OCI-LY1 (cell line): ENCODE data around the gene PUSL1.

Source experiments
- H2AFZ ChIP-seq: fragments of 200-600 bp; sonication (generic), shearing (Covaris generic); 2 replicates; pipeline ENCODE4 v1.6.0; 2014; ENCODE audit warnings: antibody characterized with exemption, mild to moderate bottlenecking, low read length
- H3F3A ChIP-seq: fragments of 200-600 bp; sonication (generic), shearing (Covaris generic); 2 replicates; pipeline ENCODE4 v1.6.0; 2014; ENCODE audit warnings: mild to moderate bottlenecking, antibody characterized with exemption, low read length, moderate library complexity; ENCODE audit not compliant: insufficient read depth
- H3K27ac ChIP-seq: fragments of 200-600 bp; sonication (generic); 2 replicates; pipeline ENCODE4 v1.5.1; 2014; ENCODE audit warnings: low read length, mixed run types, mild to moderate bottlenecking, low read depth; ENCODE audit not compliant: poor library complexity, severe bottlenecking
- H3K27me3 ChIP-seq: fragments of 200-600 bp; sonication (generic); 2 replicates; pipeline ENCODE4 v1.6.0; 2014; ENCODE audit warnings: antibody characterized with exemption, mild to moderate bottlenecking, low read length, moderate library complexity; ENCODE audit not compliant: insufficient read depth
- H3K36me3 ChIP-seq: fragments of 200-600 bp; sonication (generic); 2 replicates; pipeline ENCODE4 v1.6.1; 2014; ENCODE audit warnings: mild to moderate bottlenecking, antibody characterized with exemption, low read length, moderate library complexity, mixed read lengths; ENCODE audit not compliant: insufficient read depth
- H3K4me1 ChIP-seq: fragments of 200-600 bp; sonication (generic); 2 replicates; pipeline ENCODE4 v1.5.1; 2014; ENCODE audit warnings: mild to moderate bottlenecking, low read length, moderate library complexity; ENCODE audit not compliant: insufficient read depth, severe bottlenecking
- H3K4me2 ChIP-seq: fragments of 200-600 bp; sonication (generic), shearing (Covaris generic); 2 replicates; pipeline ENCODE4 v1.6.1; 2014; ENCODE audit warnings: low read length
- H3K4me3 ChIP-seq: fragments of 200-600 bp; sonication (generic); 2 replicates; pipeline ENCODE4 v1.5.1; 2014; ENCODE audit warnings: low read length, low read depth, mild to moderate bottlenecking, mixed read lengths; ENCODE audit not compliant: poor library complexity, severe bottlenecking
- H3K79me2 ChIP-seq: fragments of 200-600 bp; shearing (Covaris generic); 2 replicates; pipeline ENCODE4 v1.6.1; 2016; ENCODE audit warnings: mixed run types, low read length, mixed read lengths; ENCODE audit not compliant: insufficient read depth
- H3K9ac ChIP-seq: fragments of 200-600 bp; sonication (generic), shearing (Covaris generic); 2 replicates; pipeline ENCODE4 v1.6.1; 2014; ENCODE audit warnings: mild to moderate bottlenecking, low read length, mixed read lengths
- H3K9me2 ChIP-seq: fragments of 200-600 bp; sonication (generic), shearing (Covaris generic); 2 replicates; pipeline ENCODE4 v1.6.1; 2014; ENCODE audit warnings: low read depth, mild to moderate bottlenecking, low read length, mixed read lengths
- H3K9me3 ChIP-seq: fragments of 200-600 bp; shearing (Covaris generic); 2 replicates; pipeline ENCODE4 v1.6.1; 2014; ENCODE audit warnings: low read length, mixed read lengths
- H4K20me1 ChIP-seq: fragments of 200-600 bp; sonication (generic), shearing (Covaris generic); 2 replicates; pipeline ENCODE4 v1.6.0; 2016; ENCODE audit warnings: mild to moderate bottlenecking, low read length; ENCODE audit not compliant: insufficient read depth
- CTCF ChIP-seq: fragments of 200-600 bp; sonication (generic), shearing (Covaris generic); IDR thresholded peaks from 2 replicates; pipeline ENCODE4 v1.5.1; 2017; ENCODE audit warnings: mild to moderate bottlenecking, antibody characterized with exemption, low read length, moderate library complexity, mixed read lengths
- EZH2 ChIP-seq: fragments of 200-600 bp; sonication (generic), shearing (Covaris generic); IDR thresholded peaks from 2 replicates; pipeline ENCODE4 v1.8.0; 2017; ENCODE audit warnings: borderline replicate concordance, mixed run types, mild to moderate bottlenecking, antibody characterized with exemption, low read length, moderate library complexity, mixed read lengths

PUSL1 gene

GRCh38 chr1:1284221-1285101, 23.9 kb upstream of the PUSL1 start:
- Histone ChIP-seq H2AFZ (no peak overlapping the region), H3K4me2 (no peak overlapping the region), H3F3A (no peaks in the 10 kb centered on the region), H3K9me3 (no peaks in the 10 kb centered on the region), H3K9me2 (no peaks in the 10 kb centered on the region), H3K4me3 (no peak overlapping the region), H4K20me1 (no peaks in the 10 kb centered on the region), H3K79me2 (no peaks in the 10 kb centered on the region), H3K27ac (no peak overlapping the region), H3K9ac (no peak overlapping the region), H3K27me3 (no peaks in the 10 kb centered on the region; the same call in 1 of the 2 replicates), H3K4me1 (no peaks in the 10 kb centered on the region), H3K36me3 (no peaks in the 10 kb centered on the region)
- TF ChIP-seq EZH2 (no peak), CTCF (no peak)

GRCh38 chr1:1285102-1285571, 23.3 kb upstream of the PUSL1 start:
- Histone ChIP-seq H3F3A (no peaks in the 10 kb centered on the region), H3K9me2 (no peaks in the 10 kb centered on the region), H3K4me3 (no peak overlapping the region), H3K4me2 (no peak overlapping the region), H3K79me2 (no peaks in the 10 kb centered on the region), H3K36me3 (no peaks in the 10 kb centered on the region), H2AFZ (no peak overlapping the region), H3K27ac (no peak overlapping the region), H3K9me3 (no peaks in the 10 kb centered on the region), H3K27me3 (no peaks in the 10 kb centered on the region; the same call in 1 of the 2 replicates), H3K9ac (no peak overlapping the region), H3K4me1 (no peaks in the 10 kb centered on the region), H4K20me1 (no peaks in the 10 kb centered on the region)
- no peak for TF ChIP-seq CTCF
- no peak for TF ChIP-seq EZH2

- H3F3A ChIP-seq = no peaks in the 10 kb centered on the region
- no peak for TF ChIP-seq CTCF
- no peak for TF ChIP-seq EZH2
- H3K4me3 ChIP-seq = no peak overlapping the region
- no peak overlapping the region for H3K9ac ChIP-seq
- no peaks in the 10 kb centered on the region for H3K36me3 ChIP-seq
- H3K4me1 ChIP-seq = no peaks in the 10 kb centered on the region
- H3K4me2 ChIP-seq = no peak overlapping the region
- no peaks in the 10 kb centered on the region; the same call in 1 of the 2 replicates for H3K27me3 ChIP-seq
- H2AFZ ChIP-seq = no peak overlapping the region
- H3K9me3 ChIP-seq = no peaks in the 10 kb centered on the region
- no peaks in the 10 kb centered on the region for H3K79me2 ChIP-seq
- no peaks in the 10 kb centered on the region for H4K20me1 ChIP-seq
- no peak overlapping the region for H3K27ac ChIP-seq
- H3K9me2 ChIP-seq = no peaks in the 10 kb centered on the region
Observed at GRCh38 chr1:1285611-1286311, 22.6 kb upstream of the PUSL1 start.
